Smooth muscle cell of the brain vasculature (primary cell): ENCODE data around the gene FNBP1.
A peak's percentile ranks its signal among the peaks of the same experiment; 100 is the strongest.

Source experiments
- DNase-seq: peaks from one replicate; pipeline ENCODE4 v3.0.0-alpha.2; 2012; ENCODE audit warnings: low read depth, low spot score

The FNBP1 gene

GRCh38 chr9:130042885-130043653 is at the start of gene FNBP1:
FNBP1 (minus strand) TSS chr9:130043189; CDS start chr9:130042975, 214 bp downstream.
- DNase-seq: peak; percentile 29

GRCh38 chr9:130090915-130091314 is 47.9 kb upstream of the FNBP1 start:
- DNase-seq: no peak

DNA sequence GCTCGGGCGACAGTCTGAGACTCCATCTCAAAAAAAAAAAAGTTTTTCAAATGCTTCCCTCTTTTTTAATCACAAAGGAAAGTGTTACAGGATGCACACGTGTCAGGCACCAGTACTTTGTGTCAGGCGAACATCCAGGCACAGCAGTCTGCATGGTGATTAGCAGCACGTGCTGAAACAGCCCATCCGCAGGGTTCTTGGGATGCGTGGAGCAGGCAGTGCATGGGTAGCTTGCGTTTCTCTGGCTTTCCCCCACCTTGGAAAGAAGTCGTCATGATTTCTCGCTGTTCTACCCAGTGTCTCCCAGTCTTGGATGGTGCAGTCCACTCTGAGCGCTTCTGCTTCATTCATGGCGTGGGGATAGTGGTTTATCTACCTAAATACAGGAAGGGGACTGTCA is 46.2 kb upstream of the FNBP1 start:
- no peak for DNase-seq

GRCh38 chr9:130088051-130088450 is 45.1 kb upstream of the FNBP1 start:
- DNase-seq: no peak

GRCh38 chr9:130084337-130084736 is 41.3 kb upstream of the FNBP1 start:
- DNase-seq: no peak

DNA sequence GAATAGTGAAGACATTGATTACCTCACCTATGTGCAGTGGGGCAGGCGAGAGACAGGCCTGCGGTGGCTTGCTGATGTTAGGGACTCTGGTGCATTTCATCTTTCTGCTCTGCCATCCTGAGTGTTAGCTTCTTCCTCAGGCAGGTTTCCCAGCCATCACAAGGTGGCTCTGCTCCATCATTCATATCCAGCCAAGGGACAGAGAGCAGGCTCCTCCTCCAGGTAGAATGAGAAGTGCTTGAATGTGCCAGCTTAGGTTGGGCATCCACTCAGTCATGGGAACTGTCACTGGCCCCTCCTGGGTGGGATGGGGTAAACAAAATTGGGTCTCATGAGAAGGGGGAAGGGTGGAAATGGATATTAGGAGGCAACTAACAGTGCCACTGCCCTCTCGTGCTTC is 35.6 kb upstream of the FNBP1 start:
- DNase-seq: no peak

DNA sequence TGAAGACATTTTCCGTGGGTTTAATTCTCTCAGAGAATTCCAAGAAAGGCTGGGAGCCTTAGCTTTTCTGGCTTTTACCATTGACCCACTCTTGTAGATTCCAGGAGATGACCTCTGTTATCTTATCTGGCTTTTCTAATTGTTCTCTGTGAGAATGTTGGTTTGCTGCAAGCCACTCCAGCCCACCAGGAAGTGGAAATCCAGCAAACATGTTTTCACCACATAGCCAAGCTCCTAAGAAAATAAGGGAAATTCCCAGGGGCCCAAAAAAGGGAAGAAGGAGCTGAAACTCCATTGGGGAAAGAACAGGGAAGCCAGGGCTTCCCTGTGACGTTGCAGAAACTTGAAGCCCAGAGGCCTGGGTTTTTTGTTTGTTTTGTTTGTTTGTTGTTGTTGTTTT is 30.4 kb upstream of the FNBP1 start:
- peak; percentile 33 for DNase-seq

- DNase-seq: no peak
Measured at GRCh38 chr9:130072515-130073235, 29.7 kb upstream of the FNBP1 start.

DNA sequence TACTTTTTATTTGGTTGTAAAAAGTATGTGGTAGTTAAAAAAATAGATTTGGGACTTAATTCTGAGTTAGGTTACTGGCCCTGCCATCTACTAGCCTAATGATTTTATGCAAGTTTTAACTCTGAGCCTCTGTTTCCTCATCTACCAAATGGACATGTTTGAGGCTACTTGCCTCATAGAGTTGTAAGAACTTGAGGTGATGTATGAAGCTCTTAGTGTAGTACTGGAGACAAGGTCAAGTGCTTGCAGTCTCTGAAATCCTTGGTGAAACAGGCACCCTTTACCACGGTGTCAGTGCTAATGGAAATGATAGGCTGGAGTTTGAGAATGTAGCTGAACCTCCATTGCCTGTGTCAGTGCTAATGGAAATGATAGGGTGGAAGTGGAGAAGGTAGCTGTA is 26.1 kb upstream of the FNBP1 start:
- DNase-seq: no peak

DNA sequence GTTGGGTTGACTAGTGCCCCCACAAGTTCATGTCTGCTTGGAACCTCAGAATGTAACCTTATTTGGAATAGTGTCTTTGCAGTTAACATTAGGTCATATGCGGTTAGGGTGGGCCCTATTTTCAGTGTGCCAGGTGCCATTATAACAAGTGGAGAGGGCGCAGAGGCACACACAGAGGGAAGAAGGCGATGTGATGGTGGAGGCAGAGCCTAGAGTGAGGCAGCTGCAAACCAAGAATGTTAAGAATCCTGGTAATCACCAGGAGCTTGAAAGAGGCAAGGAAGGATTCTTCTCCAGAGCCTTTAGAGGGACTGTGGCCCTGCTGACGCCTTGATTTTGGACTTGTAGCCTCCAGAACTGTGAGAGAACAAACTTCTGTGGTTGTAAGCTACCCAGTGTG is 21.6 kb upstream of the FNBP1 start:
- DNase-seq: no peak

DNA sequence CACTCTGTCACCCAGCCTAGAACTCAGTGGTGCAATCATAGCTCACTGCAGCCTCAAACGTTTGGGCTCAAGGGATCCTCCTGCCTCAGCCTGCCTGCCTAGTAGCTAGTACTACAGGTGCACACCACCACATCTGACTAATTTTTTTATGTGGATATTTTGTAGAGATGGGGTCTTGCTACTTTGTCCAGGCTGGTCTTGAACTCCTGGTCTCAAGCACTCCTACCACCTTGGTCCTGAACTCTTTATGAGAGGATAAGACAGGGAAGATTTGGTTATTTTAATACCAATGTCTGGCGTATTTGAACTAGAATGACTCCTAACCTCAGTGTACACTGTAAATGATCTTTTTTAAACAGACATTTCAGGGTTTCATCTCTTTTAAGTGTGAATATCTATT is 19.8 kb upstream of the FNBP1 start:
- DNase-seq: no peak

- no peak for DNase-seq
Measured at GRCh38 chr9:130060296-130060695, 17.3 kb upstream of the FNBP1 start.

- DNase-seq: no peak
Measured at GRCh38 chr9:130058887-130059286, 15.9 kb upstream of the FNBP1 start.

GRCh38 chr9:130058154-130058553 is 15.2 kb upstream of the FNBP1 start:
- DNase-seq: no peak

DNA sequence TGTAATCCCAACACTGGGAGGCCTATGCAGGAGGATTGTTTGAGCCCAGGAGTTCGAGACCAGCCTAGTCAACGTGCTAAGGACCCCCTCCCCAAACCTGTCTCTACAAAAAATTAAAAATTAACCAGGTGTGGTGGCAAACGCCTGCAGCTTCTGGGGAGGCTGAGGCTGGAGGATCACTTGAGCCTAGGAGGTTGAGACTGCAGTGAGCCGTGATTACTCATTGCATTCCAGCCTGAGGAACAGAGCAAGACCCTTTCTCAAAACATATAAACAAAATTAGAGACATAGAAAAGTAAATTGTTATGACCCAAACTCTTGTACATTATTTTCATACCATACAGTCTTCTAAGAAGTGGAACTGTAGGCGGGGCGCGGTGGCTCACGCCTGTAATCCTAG is 11.8 kb upstream of the FNBP1 start:
- no peak for DNase-seq

DNA sequence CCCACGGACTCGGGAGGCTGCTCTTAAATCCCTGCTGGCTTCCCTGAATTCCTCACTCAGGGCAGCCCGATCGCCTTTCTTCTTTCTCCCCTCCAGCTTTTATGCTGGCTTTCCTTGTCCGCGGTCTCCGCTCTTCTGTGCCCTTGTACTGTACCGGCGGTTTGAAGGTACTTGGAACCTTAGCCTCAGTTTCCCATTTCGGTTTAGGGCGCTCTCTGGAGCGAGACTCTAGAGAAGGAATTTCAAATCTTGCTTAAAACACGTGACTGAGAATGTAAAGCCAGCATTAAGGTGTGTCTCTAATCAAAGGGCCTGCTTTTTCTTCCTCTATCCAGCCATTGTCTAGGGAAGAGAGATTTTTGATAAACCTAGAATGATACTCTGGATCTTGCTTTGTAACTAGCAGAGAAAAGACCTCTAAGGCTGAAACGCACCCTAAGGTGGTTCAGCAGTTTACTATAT is 11.4 kb upstream of the FNBP1 start:
- DNase-seq: no peak

DNA sequence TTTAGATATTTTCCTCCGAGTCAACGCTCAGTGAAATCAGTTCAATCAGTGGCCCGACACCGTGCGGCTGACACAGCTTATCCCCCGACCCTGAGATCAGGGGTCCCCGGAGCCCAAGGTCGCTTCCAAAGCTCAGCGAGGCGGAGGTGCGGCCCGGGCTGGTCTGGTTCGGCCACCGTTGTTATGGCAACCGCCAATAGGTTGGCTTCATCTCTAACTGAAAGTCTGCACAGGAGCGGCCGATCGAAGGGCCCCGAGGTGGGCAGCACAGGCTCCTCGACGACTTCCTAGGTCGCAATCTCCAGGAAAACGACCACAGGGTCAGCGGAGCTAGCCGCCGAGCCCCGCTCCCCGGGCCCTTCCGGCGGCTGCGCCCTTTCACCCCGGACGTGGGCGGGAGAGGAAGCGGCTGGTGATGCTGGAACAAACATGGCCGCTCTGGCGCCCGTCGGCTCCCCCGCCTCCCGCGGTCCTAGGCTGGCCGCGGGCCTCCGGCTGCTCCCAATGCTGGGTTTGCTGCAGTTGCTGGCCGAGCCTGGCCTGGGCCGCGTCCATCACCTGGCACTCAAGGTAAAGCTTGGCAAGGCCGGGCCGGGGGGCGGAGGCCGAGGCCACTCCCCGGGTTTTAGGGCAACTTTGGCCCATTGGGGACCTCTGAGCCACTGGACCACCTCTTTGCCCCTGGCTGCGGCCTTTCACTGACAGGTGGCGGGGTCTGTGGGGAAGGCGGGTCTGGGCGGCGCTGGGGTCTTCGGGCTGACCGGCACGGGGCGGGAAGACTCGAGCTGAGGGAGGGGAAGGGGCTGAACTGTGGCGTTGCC is 10.7 kb upstream of the FNBP1 start, which contains the start of gene GPR107:
Gene GPR107, plus strand, starts transcription at position 403 of the 821 bp plus-strand sequence. Its CDS starts 27 bp downstream, at position 430.
- no peak for DNase-seq

GRCh38 chr9:130053109-130053503 is 10.1 kb upstream of the FNBP1 start:
- DNase-seq: no peak

DNA sequence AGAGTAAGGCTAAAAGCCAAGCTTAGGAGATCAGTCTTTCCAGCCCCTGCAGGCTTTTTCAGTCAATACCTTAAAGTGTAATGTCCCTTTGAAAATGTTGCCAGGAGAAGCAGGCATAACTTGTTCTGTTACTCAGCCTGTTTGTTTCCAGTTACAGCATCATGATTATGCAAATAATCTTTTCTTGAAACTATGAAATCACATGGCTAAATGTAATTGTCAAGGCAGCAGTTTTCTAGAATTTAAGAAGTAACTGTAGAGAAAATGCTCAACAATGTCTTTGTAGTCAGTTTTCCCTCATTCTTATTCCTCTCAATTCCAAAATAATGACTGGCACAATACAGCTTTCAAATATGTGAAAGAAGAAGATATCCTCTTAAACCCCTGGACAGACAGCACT is 8.9 kb upstream of the FNBP1 start:
- no peak for DNase-seq

DNA sequence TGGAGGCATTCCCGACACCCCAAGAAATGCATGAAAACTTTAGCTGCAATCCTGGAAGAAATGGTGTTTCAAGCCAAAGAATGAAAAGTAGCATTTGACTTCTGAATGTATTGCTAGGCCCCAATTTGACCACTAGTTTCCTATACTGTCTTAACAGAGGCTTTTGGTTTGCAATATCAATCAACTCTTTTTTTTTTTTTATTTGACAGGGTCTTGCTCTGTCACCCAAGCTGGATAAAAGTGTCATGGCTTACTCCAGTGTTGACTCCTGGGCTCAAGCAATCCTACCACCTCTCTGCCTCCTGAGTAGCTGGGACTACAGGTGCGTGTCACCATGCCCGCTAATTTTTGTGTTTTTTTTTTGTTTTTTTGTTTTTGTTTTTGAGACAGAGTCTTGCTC is 7.5 kb upstream of the FNBP1 start:
- no peak for DNase-seq

DNA sequence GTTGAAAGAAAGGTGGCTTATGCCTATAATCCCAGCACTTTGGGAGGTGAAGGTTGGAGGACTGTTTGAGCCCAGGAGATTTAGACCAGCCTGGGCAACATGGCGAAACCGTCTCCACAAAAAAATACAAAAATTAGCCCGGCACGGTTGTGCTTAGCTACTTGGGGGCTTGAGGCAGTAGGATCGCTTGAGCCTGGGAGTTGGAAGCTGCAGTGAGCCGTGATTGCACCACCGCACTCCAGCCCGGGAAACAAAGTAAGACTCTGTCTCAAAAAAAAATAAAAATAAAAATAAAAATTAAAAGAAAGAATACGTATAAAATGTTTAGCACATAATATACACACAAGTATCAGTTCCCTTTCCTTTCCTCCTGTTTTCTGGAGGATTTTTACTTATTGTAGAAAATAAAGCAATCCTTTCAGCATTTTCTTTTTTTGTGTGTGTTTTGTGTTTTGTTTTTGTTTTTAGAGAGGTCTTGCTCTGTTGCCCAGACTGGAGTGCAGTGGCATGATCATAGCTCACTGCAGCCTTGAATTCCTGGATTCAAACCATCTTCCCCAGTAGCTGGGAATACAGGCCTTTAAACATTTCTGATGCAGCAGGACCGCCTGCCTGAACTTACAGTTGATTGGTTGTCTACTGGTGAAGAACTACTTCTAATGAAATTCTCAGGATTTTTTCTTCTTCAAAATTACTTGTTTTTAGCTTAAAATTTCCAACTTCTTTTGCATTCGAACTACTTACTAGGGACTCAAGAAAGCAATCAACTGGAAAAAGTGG is 6.6 kb upstream of the FNBP1 start:
- no peak for DNase-seq
